HEK293T (cell line): ENCODE results near the gene TLNRD1.

Experiments used
- ARNT ChIP-seq: fragments of 450-650 bp; IDR thresholded peaks from 2 replicates; pipeline ENCODE4 v1.6.1; 2017; ENCODE audit warnings: mild to moderate bottlenecking
- BHLHE40 ChIP-seq: fragments of 450-650 bp; IDR thresholded peaks from 2 replicates; pipeline ENCODE4 v1.6.1; 2016; ENCODE audit warnings: mild to moderate bottlenecking, moderate library complexity, borderline replicate concordance
- ELF4 ChIP-seq: fragments of 450-650 bp; IDR thresholded peaks from 2 replicates; pipeline ENCODE4 v1.6.1; 2017; ENCODE audit warnings: antibody characterized with exemption
- FOXK2 ChIP-seq: fragments of 450-650 bp; IDR thresholded peaks from 2 replicates; pipeline ENCODE4 v1.6.1; 2016; ENCODE audit warnings: mild to moderate bottlenecking
- FOXM1 ChIP-seq: fragments of 450-650 bp; IDR thresholded peaks from 2 replicates; pipeline ENCODE4 v1.6.1; 2017; ENCODE audit warnings: mild to moderate bottlenecking, borderline replicate concordance
- HDGF ChIP-seq: fragments of 450-650 bp; IDR thresholded peaks from 2 replicates; pipeline ENCODE4 v1.6.1; 2017; ENCODE audit warnings: antibody characterized with exemption, borderline replicate concordance
- SP1 ChIP-seq: fragments of 450-650 bp; IDR thresholded peaks from 2 replicates; pipeline ENCODE4 v1.6.1; 2017
- SUZ12 ChIP-seq: fragments of 450-650 bp; IDR thresholded peaks from 2 replicates; pipeline ENCODE4 v1.6.1; 2016; ENCODE audit warnings: mild to moderate bottlenecking
- TARDBP ChIP-seq: fragments of 450-650 bp; IDR thresholded peaks from 2 replicates; pipeline ENCODE4 v1.6.1; 2016

- TF ChIP-seq SP1: no peak
- TF ChIP-seq ARNT: no peak
- no peak for TF ChIP-seq SUZ12
- no peak for TF ChIP-seq HDGF
- TF ChIP-seq FOXK2: no peak
- TF ChIP-seq BHLHE40: no peak
- TF ChIP-seq FOXM1: no peak
- TF ChIP-seq ELF4: no peak
- TF ChIP-seq TARDBP: no peak
These were observed 49.5 kb downstream of the TLNRD1 start for GRCh38 chr15:81050259-81050658.
